BLaER1 (cell line): Measurements from ENCODE around the gene POLE.

Experiments
- H3K27ac ChIP-seq: shearing (Covaris generic); formaldehyde crosslinking; 2 replicates; pipeline ENCODE4 v1.8.1; 2022
- H3K27me3 ChIP-seq: shearing (Covaris generic); formaldehyde crosslinking; 2 replicates; pipeline ENCODE4 v1.8.1; 2022
- H3K36me3 ChIP-seq: shearing (Covaris generic); formaldehyde crosslinking; 2 replicates; pipeline ENCODE4 v1.8.1; 2022
- H3K4me1 ChIP-seq: shearing (Covaris generic); formaldehyde crosslinking; 2 replicates; pipeline ENCODE4 v1.8.1; 2022
- H3K4me2 ChIP-seq: shearing (Covaris generic); formaldehyde crosslinking; 2 replicates; pipeline ENCODE4 v1.8.1; 2022
- H3K4me3 ChIP-seq: shearing (Covaris generic); formaldehyde crosslinking; 2 replicates; pipeline ENCODE4 v1.8.1; 2022
- H3K9ac ChIP-seq: shearing (Covaris generic); formaldehyde crosslinking; 2 replicates; pipeline ENCODE4 v1.8.1; 2022
- H3K9me3 ChIP-seq: shearing (Covaris generic); formaldehyde crosslinking; 2 replicates; pipeline ENCODE4 v1.8.1; 2022
- H4K20me1 ChIP-seq: shearing (Covaris generic); formaldehyde crosslinking; 2 replicates; pipeline ENCODE4 v1.8.1; 2022
- Cebpa-rat ChIP-seq: shearing (Covaris generic); IDR thresholded peaks from 2 replicates; pipeline ENCODE4 v1.8.1; 2022

POLE gene

GRCh38 chr12:132690112-132690511 lies 3.0 kb upstream of the POLE start:
- Histone ChIP-seq H3K4me3 (no peak overlapping the region), H3K9me3 (peaks cover 5% of the 10 kb centered on the region; the same call in 1 of the 2 replicates), H3K4me2 (0 out of 2 replicates have a peak overlapping the region, but pooled peaks have one; percentile 44), H3K9ac (peak overlapping the region; percentile 42; the same call in 1 of the 2 replicates), H3K27ac (no peak overlapping the region), H3K4me1 (peaks cover 25% of the 10 kb centered on the region), H4K20me1 (peaks cover 23% of the 10 kb centered on the region), H3K36me3 (peaks cover 40% of the 10 kb centered on the region), H3K27me3 (no peaks in the 10 kb centered on the region)
- TF ChIP-seq Cebpa-rat, result no peak

- no peak overlapping the region for H3K27ac ChIP-seq
- H3K9ac ChIP-seq, result peak overlapping the region; percentile 42
- peaks cover 33% of the 10 kb centered on the region for H3K36me3 ChIP-seq
- H3K9me3 ChIP-seq, result peaks cover 5% of the 10 kb centered on the region; the same call in 1 of the 2 replicates
- no peaks in the 10 kb centered on the region for H3K27me3 ChIP-seq
- H3K4me3 ChIP-seq, result no peak overlapping the region; the same call in 1 of the 2 replicates
- peak overlapping the region; percentile 44 for H3K4me2 ChIP-seq
- H4K20me1 ChIP-seq, result peaks cover 26% of the 10 kb centered on the region
- peaks cover 28% of the 10 kb centered on the region for H3K4me1 ChIP-seq
- no peak for TF ChIP-seq Cebpa-rat
Measured at GRCh38 chr12:132689227-132689626, 2.1 kb upstream of the POLE start.

GRCh38 chr12:132686825-132687210 lies 324 bp downstream of the POLE start:
- no peaks in the 10 kb centered on the region for H3K27me3 ChIP-seq
- H3K9me3 ChIP-seq, result no peaks in the 10 kb centered on the region; the same call in 1 of the 2 replicates
- H3K4me1 ChIP-seq, result peaks cover 42% of the 10 kb centered on the region
- H3K4me2 ChIP-seq, result peak overlapping the region; percentile 92
- peak overlapping the region; percentile 97 for H3K27ac ChIP-seq
- peak overlapping the region; percentile 99 for H3K9ac ChIP-seq
- no peak for TF ChIP-seq Cebpa-rat
- peak overlapping the region; percentile 99 for H3K4me3 ChIP-seq
- H4K20me1 ChIP-seq, result peaks cover 41% of the 10 kb centered on the region
- H3K36me3 ChIP-seq, result peaks cover 39% of the 10 kb centered on the region

GRCh38 chr12:132685400-132685799 lies 1.7 kb downstream of the POLE start:
- Histone ChIP-seq H3K36me3 (peaks cover 39% of the 10 kb centered on the region), H3K27ac (peak overlapping the region; percentile 97), H4K20me1 (peaks cover 55% of the 10 kb centered on the region), H3K4me1 (peaks cover 42% of the 10 kb centered on the region), H3K9ac (peak overlapping the region; percentile 99), H3K27me3 (no peaks in the 10 kb centered on the region), H3K4me2 (peak overlapping the region; percentile 92), H3K9me3 (no peaks in the 10 kb centered on the region), H3K4me3 (peak overlapping the region; percentile 99)
- TF ChIP-seq Cebpa-rat, result no peak

GRCh38 chr12:132677492-132677891 lies 9.7 kb downstream of the POLE start:
- H4K20me1 ChIP-seq, result peaks cover 60% of the 10 kb centered on the region
- no peaks in the 10 kb centered on the region for H3K9me3 ChIP-seq
- H3K27ac ChIP-seq, result no peak overlapping the region
- H3K4me3 ChIP-seq, result no peak overlapping the region
- H3K27me3 ChIP-seq, result no peaks in the 10 kb centered on the region
- no peak overlapping the region for H3K9ac ChIP-seq
- no peak for TF ChIP-seq Cebpa-rat
- peaks cover 98% of the 10 kb centered on the region for H3K36me3 ChIP-seq
- no peak overlapping the region for H3K4me2 ChIP-seq
- H3K4me1 ChIP-seq, result peaks cover 19% of the 10 kb centered on the region

GRCh38 chr12:132675757-132676432 lies 11.2 kb downstream of the POLE start:
- H3K4me2 ChIP-seq, result no peak overlapping the region
- TF ChIP-seq Cebpa-rat, result no peak
- peaks cover 46% of the 10 kb centered on the region for H4K20me1 ChIP-seq
- H3K4me3 ChIP-seq, result no peak overlapping the region
- peaks cover 23% of the 10 kb centered on the region for H3K4me1 ChIP-seq
- no peaks in the 10 kb centered on the region for H3K27me3 ChIP-seq
- 0 out of 2 replicates have a peak overlapping the region, but pooled peaks have one; percentile 9 for H3K27ac ChIP-seq
- no peak overlapping the region for H3K9ac ChIP-seq
- H3K36me3 ChIP-seq, result peaks cover 99% of the 10 kb centered on the region
- no peaks in the 10 kb centered on the region for H3K9me3 ChIP-seq

GRCh38 chr12:132674561-132674960 lies 12.6 kb downstream of the POLE start:
- Histone ChIP-seq H3K9me3 (no peaks in the 10 kb centered on the region), H4K20me1 (peaks cover 33% of the 10 kb centered on the region), H3K36me3 (peaks cover 99% of the 10 kb centered on the region), H3K27me3 (no peaks in the 10 kb centered on the region), H3K4me1 (peaks cover 23% of the 10 kb centered on the region), H3K4me3 (no peak overlapping the region), H3K4me2 (no peak overlapping the region), H3K27ac (peak overlapping the region; percentile 64; the same call in 1 of the 2 replicates), H3K9ac (no peak overlapping the region)
- TF ChIP-seq Cebpa-rat, result no peak

GRCh38 chr12:132673288-132674179 lies 13.6 kb downstream of the POLE start:
- no peaks in the 10 kb centered on the region for H3K9me3 ChIP-seq
- H3K27me3 ChIP-seq, result no peaks in the 10 kb centered on the region
- peak overlapping the region; percentile 45 for H3K4me2 ChIP-seq
- no peak overlapping the region for H3K4me3 ChIP-seq
- peaks cover 28% of the 10 kb centered on the region for H3K4me1 ChIP-seq
- TF ChIP-seq Cebpa-rat, result no peak
- peaks cover 99% of the 10 kb centered on the region for H3K36me3 ChIP-seq
- peak overlapping the region; percentile 51 for H3K9ac ChIP-seq
- peak overlapping the region; percentile 64; the same call in 1 of the 2 replicates for H3K27ac ChIP-seq
- peaks cover 22% of the 10 kb centered on the region for H4K20me1 ChIP-seq

- H4K20me1 ChIP-seq, result peaks cover 15% of the 10 kb centered on the region; the same call in 1 of the 2 replicates
- peak overlapping the region; percentile 51 for H3K9ac ChIP-seq
- H3K4me3 ChIP-seq, result no peak overlapping the region
- peak overlapping the region; percentile 64 for H3K27ac ChIP-seq
- no peaks in the 10 kb centered on the region for H3K27me3 ChIP-seq
- H3K4me2 ChIP-seq, result peak overlapping the region; percentile 45
- H3K9me3 ChIP-seq, result no peaks in the 10 kb centered on the region
- H3K36me3 ChIP-seq, result peaks cover 99% of the 10 kb centered on the region
- no peak for TF ChIP-seq Cebpa-rat
- peaks cover 37% of the 10 kb centered on the region for H3K4me1 ChIP-seq
Measured at GRCh38 chr12:132672678-132673077, 14.5 kb downstream of the POLE start.
